Dendritic cell treated with granulocyte-macrophage colony-stimulating factor and Interleukin-4, amounts not matched to agents 40 ng/mL and 50 ng/mL, for 4 days (primary cell): Measurements from ENCODE around the gene DGKZ.

Experiments used
- H3K27ac Mint-ChIP-seq: one replicate; pipeline ENCODE4 v1.8.0; 2022; ENCODE audit warnings: mild to moderate bottlenecking, mixed read lengths
- H3K27me3 Mint-ChIP-seq: one replicate; pipeline ENCODE4 v1.8.0; 2022; ENCODE audit warnings: mild to moderate bottlenecking, mixed read lengths
- H3K36me3 Mint-ChIP-seq: one replicate; pipeline ENCODE4 v1.8.0; 2022; ENCODE audit warnings: low read depth, mixed read lengths
- H3K4me1 Mint-ChIP-seq: one replicate; pipeline ENCODE4 v1.8.0; 2022; ENCODE audit warnings: low read depth, mixed read lengths
- H3K4me3 Mint-ChIP-seq: one replicate; pipeline ENCODE4 v1.8.0; 2022; ENCODE audit warnings: mild to moderate bottlenecking, moderate library complexity, mixed read lengths
- H3K9me3 Mint-ChIP-seq: one replicate; pipeline ENCODE4 v1.8.0; 2022; ENCODE audit warnings: mixed read lengths
- intact Hi-C: fragments of 100-400 bp; cut with micrococcal nuclease; formaldehyde crosslinking; loops from one replicate; pipeline ENCODE4 v1.15.0; 2022

The DGKZ gene

DNA sequence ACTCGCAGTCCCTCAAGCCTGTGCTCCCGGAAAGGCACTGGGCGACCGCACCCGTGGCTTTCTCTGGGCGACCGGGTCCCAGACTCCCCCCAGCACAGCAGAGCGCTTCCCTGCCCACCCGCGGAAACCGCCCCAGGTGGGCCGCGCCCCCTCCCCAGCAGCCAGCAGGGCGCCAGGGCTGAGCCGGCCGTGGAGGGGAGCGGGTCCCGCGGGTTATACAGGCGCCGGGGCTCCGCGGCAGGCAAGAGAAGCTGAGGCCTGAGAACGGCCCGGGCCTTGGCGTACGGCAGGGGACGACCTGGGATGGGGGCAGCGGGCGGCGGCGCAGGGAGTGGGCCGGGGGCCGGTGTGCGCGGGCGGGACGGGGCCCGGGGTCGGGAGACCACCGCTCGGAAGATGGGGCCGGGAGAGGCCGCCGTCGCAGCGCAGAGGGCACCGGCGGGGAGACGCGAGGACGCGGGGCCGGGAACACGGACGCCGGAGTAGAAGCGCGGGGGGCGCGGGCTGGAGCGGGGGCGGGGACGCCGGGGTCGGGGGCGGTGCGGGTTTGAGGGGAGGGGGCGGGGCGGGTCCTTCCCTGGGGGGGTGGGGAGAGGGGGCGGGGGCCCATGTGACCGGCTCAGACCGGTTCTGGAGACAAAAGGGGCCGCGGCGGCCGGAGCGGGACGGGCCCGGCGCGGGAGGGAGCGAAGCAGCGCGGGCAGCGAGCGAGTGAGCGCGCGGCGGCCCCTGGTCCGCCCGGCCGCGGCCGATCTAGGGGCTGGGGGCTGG is 34.0 kb downstream of the DGKZ start, which contains the start of gene MDK:
TSS of gene MDK (plus strand) at position 622 of the 771 bp plus-strand sequence. CDS start 389 bp downstream, outside the sequence.
- intact Hi-C loops: no loop called here
- peak within 1 kb of the TSS; percentile 60 for H3K27ac Mint-ChIP-seq
- H3K9me3 Mint-ChIP-seq: no peaks in the 10 kb centered on the region

DNA sequence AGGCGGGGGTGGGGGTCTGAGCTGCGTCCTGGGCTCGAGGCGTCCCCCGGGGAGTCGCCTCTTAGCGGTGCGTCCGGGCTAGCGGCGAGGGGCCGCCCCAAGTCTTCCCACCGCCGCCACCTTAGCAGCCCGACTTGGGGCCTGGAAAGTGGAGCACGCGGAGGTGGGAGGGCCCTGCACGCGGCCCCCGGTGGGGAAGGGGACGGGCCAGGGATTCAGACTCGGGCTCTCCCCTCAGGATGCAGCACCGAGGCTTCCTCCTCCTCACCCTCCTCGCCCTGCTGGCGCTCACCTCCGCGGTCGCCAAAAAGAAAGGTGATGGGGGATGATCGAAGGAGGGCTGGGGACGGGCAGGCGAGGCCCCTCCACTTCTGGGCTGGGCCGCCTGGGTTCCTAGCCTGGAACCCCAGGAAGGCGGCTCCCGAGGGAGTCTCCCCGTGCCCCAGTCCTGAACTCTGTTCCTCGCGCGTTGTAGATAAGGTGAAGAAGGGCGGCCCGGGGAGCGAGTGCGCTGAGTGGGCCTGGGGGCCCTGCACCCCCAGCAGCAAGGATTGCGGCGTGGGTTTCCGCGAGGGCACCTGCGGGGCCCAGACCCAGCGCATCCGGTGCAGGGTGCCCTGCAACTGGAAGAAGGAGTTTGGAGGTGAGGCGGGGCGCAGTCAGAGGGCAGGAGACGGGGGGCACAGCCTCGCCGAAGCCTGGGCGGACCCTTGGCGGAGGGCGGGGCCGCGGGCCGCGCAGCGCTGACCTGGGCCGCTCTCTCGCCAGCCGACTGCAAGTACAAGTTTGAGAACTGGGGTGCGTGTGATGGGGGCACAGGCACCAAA is 34.8 kb downstream of the DGKZ start:
- Mint-ChIP-seq H3K36me3 (peaks cover 31% of the 10 kb centered on the region), H3K27me3 (peaks cover 60% of the 10 kb centered on the region), H3K4me3 (peak overlapping the region; percentile 62), H3K27ac (no peak overlapping the region), H3K4me1 (peaks cover 33% of the 10 kb centered on the region), H3K9me3 (no peaks in the 10 kb centered on the region)
- intact Hi-C loops: no loop called here

More for the DNA sequence above, 34.0 kb downstream of the DGKZ start, which contains the start of gene MDK:
- peaks cover 52% of the 10 kb centered on the region for H3K27me3 Mint-ChIP-seq
- H3K4me3 Mint-ChIP-seq: peak within 1 kb of the TSS; percentile 81
- H3K36me3 Mint-ChIP-seq: peaks cover 39% of the 10 kb centered on the region
- peaks cover 33% of the 10 kb centered on the region for H3K4me1 Mint-ChIP-seq

DNA sequence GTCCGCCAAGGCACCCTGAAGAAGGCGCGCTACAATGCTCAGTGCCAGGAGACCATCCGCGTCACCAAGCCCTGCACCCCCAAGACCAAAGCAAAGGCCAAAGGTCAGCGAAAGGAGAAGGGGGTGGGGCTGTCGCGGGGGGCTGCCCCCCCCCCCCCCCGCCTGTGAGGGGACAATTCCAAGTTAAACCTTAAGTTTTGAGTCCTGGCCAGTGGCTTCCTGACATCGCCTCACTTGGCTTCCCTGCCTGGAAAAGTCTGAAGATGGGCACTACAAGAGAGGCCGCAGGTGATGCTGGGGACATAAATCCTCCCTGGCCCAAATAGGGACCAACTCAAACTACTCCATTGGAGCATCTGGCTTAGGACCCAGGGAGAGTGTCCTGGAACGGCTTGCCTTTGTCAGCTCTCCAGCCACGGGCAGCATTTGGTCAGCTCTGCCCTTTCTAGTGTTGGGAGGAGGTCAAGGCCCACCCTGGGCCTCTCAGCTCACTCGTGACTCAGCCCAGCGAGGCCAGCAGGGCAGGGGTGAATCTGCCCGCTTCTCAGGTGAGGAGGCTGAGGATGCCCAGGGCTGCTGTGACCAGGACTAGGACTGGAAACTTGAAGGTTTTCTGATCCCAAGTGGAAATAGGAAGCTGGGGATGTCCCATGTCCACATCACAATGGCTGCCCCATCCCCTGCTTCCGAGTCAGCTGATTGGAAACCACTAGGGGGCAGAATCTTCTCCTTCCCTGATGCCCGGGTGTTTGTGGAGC is 35.6 kb downstream of the DGKZ start:
- Mint-ChIP-seq H3K4me3 (no peak overlapping the region), H3K27ac (no peak overlapping the region), H3K36me3 (peaks cover 23% of the 10 kb centered on the region), H3K27me3 (peaks cover 66% of the 10 kb centered on the region), H3K4me1 (peaks cover 34% of the 10 kb centered on the region), H3K9me3 (no peaks in the 10 kb centered on the region)
- intact Hi-C loops: no loop called here

DNA sequence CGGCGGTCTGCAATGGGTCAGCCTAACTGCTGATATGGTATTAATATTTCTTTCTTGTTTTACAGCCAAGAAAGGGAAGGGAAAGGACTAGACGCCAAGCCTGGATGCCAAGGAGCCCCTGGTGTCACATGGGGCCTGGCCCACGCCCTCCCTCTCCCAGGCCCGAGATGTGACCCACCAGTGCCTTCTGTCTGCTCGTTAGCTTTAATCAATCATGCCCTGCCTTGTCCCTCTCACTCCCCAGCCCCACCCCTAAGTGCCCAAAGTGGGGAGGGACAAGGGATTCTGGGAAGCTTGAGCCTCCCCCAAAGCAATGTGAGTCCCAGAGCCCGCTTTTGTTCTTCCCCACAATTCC is 36.1 kb downstream of the DGKZ start:
- no peak overlapping the region for H3K27ac Mint-ChIP-seq
- H3K36me3 Mint-ChIP-seq: peaks cover 17% of the 10 kb centered on the region
- intact Hi-C loops: no loop called here
- no peaks in the 10 kb centered on the region for H3K9me3 Mint-ChIP-seq
- peaks cover 38% of the 10 kb centered on the region for H3K4me1 Mint-ChIP-seq
- H3K27me3 Mint-ChIP-seq: peaks cover 71% of the 10 kb centered on the region
- no peak overlapping the region for H3K4me3 Mint-ChIP-seq

DNA sequence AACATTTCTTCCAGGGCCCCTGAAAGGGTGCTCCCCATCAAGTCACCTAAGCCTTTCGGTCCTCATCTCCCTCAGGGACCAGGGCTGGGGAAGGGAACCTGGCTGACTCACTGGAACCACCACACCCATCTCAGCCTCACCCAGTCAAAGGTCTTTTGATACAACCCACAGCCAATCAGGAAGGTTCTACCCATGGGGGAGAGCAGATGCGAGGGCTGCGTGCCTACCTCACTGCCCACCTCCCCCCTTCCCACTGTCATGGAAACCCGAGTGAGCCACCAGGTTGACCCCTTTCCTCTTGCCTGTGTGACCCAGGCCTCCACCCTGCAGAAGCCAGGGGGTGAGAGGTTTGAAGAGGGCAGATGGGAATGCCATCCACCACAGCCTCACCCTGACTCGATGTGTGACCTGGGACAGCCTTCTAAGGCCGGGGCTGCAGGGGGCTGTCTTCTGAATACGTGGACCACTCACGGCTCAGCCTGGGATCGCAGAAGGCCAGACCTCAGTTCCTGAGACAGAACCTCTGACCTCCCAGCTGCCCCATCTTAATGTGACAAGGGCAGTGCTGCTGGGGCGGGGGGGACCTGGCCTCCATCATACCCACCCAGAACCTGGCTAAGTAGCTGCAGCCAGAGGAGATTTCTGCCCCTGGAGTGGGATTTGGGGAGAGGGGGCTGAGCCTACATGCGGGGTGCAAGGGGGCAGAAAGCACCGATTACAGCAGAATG is 36.9 kb downstream of the DGKZ start:
- intact Hi-C loops: no loop called here
- Mint-ChIP-seq H3K27ac (no peak overlapping the region), H3K4me1 (peaks cover 36% of the 10 kb centered on the region), H3K27me3 (peaks cover 79% of the 10 kb centered on the region), H3K9me3 (no peaks in the 10 kb centered on the region), H3K36me3 (peaks cover 10% of the 10 kb centered on the region), H3K4me3 (no peak overlapping the region)

DNA sequence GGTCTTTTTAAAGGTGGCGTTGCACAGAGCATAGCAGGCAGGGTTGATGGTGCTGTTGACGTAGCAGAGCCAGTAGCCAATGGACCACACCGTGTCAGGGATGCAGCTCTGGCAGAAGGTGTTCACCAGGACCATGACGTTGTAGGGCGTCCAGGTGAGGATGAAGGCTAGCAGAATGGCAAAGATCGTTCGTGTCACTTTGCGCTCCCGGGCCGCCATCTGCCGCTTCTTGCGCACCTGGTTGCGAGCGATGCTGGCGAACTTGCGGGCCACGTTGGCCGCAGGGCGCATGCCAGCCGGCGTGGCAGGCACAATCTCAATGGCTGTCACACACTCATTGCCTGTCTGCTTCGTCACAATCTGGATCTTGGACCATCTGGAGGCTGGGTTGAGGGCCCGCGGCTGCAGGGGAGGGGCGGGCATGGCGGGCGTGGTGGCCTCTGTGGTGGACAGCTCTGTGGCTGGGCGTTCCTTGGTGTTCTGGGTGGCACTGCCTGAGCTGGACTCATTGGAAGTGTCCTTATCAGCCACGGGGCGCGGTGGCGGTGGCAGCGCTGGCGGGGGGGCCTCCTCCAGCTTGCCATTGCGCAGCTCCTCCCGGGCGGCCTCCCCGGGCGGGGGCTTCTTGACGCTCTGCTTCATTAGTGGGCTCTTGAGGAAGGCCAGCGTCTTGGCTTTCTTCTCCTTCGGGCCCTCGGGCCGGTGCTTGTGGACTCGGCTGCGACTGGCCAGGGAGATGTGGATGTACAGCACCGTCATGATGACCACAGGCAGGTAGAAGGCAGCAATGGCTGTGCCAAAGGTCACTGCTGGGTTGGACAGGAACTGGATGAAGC is 38.1 kb downstream of the DGKZ start:
- Mint-ChIP-seq H3K4me1 (peaks cover 39% of the 10 kb centered on the region), H3K36me3 (peaks cover 4% of the 10 kb centered on the region), H3K27me3 (peaks cover 89% of the 10 kb centered on the region), H3K27ac (no peak overlapping the region), H3K4me3 (no peak overlapping the region), H3K9me3 (no peaks in the 10 kb centered on the region)
- intact Hi-C loops: no loop called here

DNA sequence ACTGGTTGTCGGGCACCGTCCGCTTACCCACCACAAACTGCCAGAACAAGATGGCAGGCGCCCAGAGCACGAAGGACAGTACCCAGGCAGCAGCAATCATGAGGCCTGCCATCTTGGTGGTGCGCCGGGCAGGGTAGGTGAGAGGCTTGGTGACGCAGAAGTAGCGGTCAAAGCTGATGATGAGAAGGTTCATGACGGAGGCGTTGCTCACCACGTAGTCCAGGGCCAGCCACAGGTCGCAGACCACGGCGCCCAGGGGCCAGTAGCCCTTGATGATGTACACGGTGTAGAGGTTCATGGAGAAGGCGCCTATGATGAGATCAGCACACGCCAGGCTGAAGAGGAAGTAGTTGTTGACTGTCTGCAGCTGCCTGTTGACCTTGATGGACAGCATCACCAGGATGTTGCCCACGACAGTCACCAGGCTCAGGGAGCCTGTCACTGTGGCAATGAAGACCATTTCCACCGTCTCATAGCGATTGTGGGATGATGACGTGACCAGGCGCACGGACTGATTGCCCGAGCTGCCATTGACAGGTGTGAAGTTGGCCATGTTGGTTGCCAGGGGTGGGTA is 38.8 kb downstream of the DGKZ start:
- no peak overlapping the region for H3K4me3 Mint-ChIP-seq

DNA sequence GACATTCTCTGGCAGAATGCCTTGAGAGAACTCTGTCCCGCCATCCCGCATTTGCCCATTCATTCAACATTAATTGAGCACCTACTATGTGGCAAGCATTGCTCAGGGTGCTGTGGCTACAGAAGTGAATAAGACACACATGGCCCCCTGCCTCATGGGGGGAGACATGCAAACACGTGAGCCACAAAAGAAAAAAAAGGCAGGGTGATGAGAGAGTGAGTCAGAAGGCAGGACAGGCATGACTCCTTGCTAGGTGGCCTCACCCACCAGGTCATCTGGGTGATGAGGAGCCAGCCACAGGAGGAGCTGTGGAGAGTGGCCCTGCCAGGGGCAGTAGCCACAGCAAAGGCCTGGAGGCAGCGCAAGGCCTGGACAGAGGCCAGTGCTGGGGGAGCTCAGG is 39.4 kb downstream of the DGKZ start:
- no peaks in the 10 kb centered on the region for H3K36me3 Mint-ChIP-seq
- H3K9me3 Mint-ChIP-seq: no peaks in the 10 kb centered on the region
- intact Hi-C loops: no loop called here
- no peak overlapping the region for H3K27ac Mint-ChIP-seq
- peaks cover 90% of the 10 kb centered on the region for H3K27me3 Mint-ChIP-seq
- H3K4me1 Mint-ChIP-seq: peaks cover 44% of the 10 kb centered on the region
- no peak overlapping the region for H3K4me3 Mint-ChIP-seq

More for the DNA sequence above, 38.8 kb downstream of the DGKZ start:
- H3K9me3 Mint-ChIP-seq: no peaks in the 10 kb centered on the region
- H3K36me3 Mint-ChIP-seq: no peaks in the 10 kb centered on the region
- H3K27me3 Mint-ChIP-seq: peaks cover 91% of the 10 kb centered on the region
- no peak overlapping the region for H3K27ac Mint-ChIP-seq
- intact Hi-C loops: no loop called here
- peaks cover 44% of the 10 kb centered on the region for H3K4me1 Mint-ChIP-seq

DNA sequence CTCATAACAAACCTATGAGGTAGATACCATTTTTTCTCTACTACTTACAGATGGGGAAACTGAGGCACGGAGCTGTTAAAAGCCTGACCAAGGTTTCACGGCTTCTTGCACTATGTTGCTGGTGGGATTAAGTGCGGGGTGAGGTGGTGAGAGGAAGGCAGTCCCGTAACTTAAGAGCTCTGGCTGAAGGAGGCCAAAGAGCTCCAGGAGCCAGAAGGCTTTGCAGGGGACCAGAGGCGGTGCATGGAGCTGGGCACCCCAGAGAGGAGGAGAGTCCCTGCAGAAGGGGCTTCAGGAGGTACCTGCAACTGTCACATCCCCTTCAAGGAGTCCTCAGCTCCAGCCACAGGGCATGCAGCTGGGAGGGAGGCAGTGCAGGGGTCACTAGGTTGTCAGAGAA is 40.2 kb downstream of the DGKZ start:
- no peak overlapping the region for H3K27ac Mint-ChIP-seq
- peaks cover 38% of the 10 kb centered on the region for H3K4me1 Mint-ChIP-seq
- no peaks in the 10 kb centered on the region for H3K36me3 Mint-ChIP-seq
- intact Hi-C loops: no loop called here
- peaks cover 84% of the 10 kb centered on the region for H3K27me3 Mint-ChIP-seq
- H3K9me3 Mint-ChIP-seq: no peaks in the 10 kb centered on the region
- no peak overlapping the region for H3K4me3 Mint-ChIP-seq

DNA sequence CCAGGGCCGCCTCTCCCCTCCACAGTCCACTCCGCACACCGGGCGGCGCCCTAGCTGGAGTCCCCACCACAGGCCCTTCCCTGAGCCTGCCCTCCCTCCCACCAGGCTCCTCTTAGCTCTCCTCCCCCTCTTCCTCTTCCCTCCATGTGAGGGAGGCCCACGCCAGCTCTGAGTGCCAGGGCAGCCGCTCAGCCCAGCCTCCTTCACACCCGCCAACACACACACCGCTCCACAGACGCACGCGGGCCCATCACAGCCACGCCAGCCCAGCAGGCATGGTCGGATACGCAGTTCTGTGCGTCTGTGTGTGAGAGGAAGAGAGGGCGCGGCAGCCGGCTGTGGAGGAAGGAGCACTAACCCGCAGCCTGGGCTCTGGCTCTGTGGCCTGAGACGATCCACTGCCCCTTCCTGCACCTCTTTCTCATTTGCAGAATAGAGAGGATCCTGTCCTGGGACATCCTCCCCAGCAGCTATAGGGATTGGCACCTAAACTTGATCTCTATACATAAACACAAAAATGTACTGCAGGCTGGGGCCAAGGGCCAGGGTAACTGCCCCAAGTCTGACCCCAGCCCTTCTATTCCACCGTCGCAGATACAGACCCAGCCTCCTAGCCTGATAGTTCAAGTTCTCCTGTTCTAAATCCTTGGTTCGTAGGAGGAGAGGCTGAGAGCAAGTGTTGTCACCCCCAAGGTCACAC is 40.8 kb downstream of the DGKZ start:
- no peaks in the 10 kb centered on the region for H3K36me3 Mint-ChIP-seq
- H3K27me3 Mint-ChIP-seq: peaks cover 85% of the 10 kb centered on the region
- no peaks in the 10 kb centered on the region for H3K9me3 Mint-ChIP-seq
- peaks cover 44% of the 10 kb centered on the region for H3K4me1 Mint-ChIP-seq
- intact Hi-C loops: loop anchor here (2.0 kb wide), 1 partner anchor 229 kb away; the partner anchor contains the start of genes ATG13 and HARBI1
- peak overlapping the region; percentile 62 for H3K4me3 Mint-ChIP-seq
- no peak overlapping the region for H3K27ac Mint-ChIP-seq

DNA sequence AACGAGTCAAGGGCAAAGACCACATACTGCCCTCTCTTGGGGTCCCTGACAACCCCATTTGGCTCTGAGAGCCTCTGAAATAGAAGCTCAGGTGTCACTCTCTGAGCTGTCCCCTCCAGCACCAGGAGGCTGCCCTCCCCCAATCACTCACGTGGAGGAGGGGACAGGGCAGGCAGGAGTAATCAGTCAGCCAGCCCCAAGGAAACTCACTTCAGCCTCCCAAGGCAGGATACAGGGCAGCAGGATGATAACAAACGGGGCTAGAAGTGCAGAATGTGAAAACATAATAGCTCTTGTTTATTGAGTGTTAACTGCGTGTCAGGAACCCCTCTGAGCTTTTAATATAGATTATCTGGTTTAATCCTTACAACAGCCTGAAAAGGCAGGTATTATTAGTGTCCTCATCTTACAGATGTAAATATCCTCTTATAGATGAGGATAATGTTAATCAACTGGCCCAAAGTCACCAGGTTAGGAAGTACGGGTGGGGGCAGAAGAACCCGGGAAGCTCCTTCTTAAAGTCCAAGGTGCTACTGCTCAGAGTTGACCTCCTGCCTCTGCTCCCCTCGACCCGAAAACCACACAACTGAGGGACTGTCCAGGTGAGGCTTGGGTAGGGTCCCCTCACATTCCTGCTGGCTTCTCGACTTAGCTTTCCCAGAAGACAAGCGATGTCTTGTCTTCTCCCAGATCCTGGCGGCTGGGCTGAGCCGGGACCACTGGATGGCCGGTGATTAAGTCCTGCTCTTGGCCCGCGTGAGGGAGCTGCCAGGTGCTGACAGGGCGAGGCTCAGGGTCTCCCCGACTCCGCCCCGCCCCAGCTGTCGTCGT is 41.6 kb downstream of the DGKZ start:
- Mint-ChIP-seq H3K4me1 (peaks cover 51% of the 10 kb centered on the region), H3K27ac (no peak overlapping the region), H3K27me3 (peaks cover 85% of the 10 kb centered on the region), H3K9me3 (no peaks in the 10 kb centered on the region), H3K36me3 (no peaks in the 10 kb centered on the region), H3K4me3 (no peak overlapping the region)
- intact Hi-C loops: loop anchor here (2.0 kb wide), 1 partner anchor 228 kb away; the partner anchor contains the start of genes ATG13 and HARBI1
